K562 (cell line): ENCODE measurements around the gene DHRS4L2. TPM values are rescaled to one million over a fixed set of nuclear protein-coding genes. Genes with fewer than 3 reads are reported as not detected.
A peak's percentile ranks its signal among the peaks of the same experiment; 100 is the strongest.

Experiments used
- ATAC-seq: fragments of 200-7000 bp; cut with Tn5 transposase; 3 replicates; pipeline ENCODE4 v1.9.1; 2020; ENCODE audit warnings: moderate library complexity
- BruUV-seq: library from RNA; stranded (reverse); fragments of 400-500 nt; replicated peaks from 2 replicates; lab custom pipeline; 2021; lab: Mats Ljungman, UMichigan
- CTCF ChIA-PET: fragments of 300-600 bp; formaldehyde crosslinking; extraction: SDS; loops from one replicate; lab custom pipeline; 2021; ENCODE audit warnings: low intra/inter-chr PET ratio; lab: Yijun Ruan, JAX
- POLR2A ChIA-PET: fragments of 300-600, 350-650 bp; sonication (Branson Sonifier 250); formaldehyde crosslinking; extraction: SDS; loops from one replicate; lab custom pipeline; 2021; ENCODE audit warnings: antibody characterized with exemption, inconsistent platforms; lab: Yijun Ruan, JAX
- DNase-seq, 4 experiments: peaks; one replicate each; pipeline versions ENCODE4 v3.0.0 to v3.0.0-alpha.2; 2011 to 2018; ENCODE audit warnings: low spot score in 3 of 4, mixed read lengths in 3 of 4; ENCODE audit errors: extremely low read depth in 1 of 4
- FAIRE-seq: peaks from 2 replicates; lab custom pipeline; 2011; peaks lifted over from hg19 to GRCh38; lab: Jason Lieb, UNC
- H2AFZ ChIP-seq: 2 replicates; pipeline ENCODE4 v1.6.0; 2011; ENCODE audit warnings: low read depth, low read length, control low read depth, inconsistent platforms
- H3K27ac ChIP-seq: fragments of 200-600 bp; 3 replicates; pipeline ENCODE4 v1.8.0; 2011; ENCODE audit warnings: low read depth, mild to moderate bottlenecking, control low read depth, inconsistent platforms, low read length, moderate library complexity, mixed read lengths; ENCODE audit errors: extremely low read depth
- H3K27me3 ChIP-seq, 2 experiments: fragments of 300-600 bp in 1 of 2; 2 replicates in 1 of 2; 3 replicates in 1 of 2; pipeline versions ENCODE4 v1.6.0 to v1.8.0; 2011; ENCODE audit warnings: inconsistent platforms in 2 of 2, low read length in 2 of 2, mild to moderate bottlenecking in 1 of 2, mixed read lengths in 1 of 2, moderate library complexity in 1 of 2; ENCODE audit not compliant: control insufficient read depth in 2 of 2, insufficient read depth in 2 of 2
- H3K36me3 ChIP-seq: fragments of 300-600 bp; 3 replicates; pipeline ENCODE4 v1.8.0; 2011; ENCODE audit warnings: mild to moderate bottlenecking, low read length, inconsistent platforms; ENCODE audit not compliant: control insufficient read depth, insufficient read depth
- H3K4me1 ChIP-seq, 2 experiments: fragments of 200-600 bp in 1 of 2; replicated peaks in 1 of 2; 2 replicates in 1 of 2; 3 replicates in 1 of 2; pipeline versions ENCODE4 v1.5.1 to v1.8.0; 2011; ENCODE audit warnings: inconsistent platforms in 2 of 2, low read length in 2 of 2, mild to moderate bottlenecking in 1 of 2, mixed read lengths in 1 of 2, moderate library complexity in 1 of 2; ENCODE audit not compliant: control insufficient read depth in 2 of 2, insufficient read depth in 2 of 2
- H3K4me2 ChIP-seq: 2 replicates; pipeline ENCODE4 v1.6.1; 2011; ENCODE audit warnings: low read length, control low read depth, inconsistent platforms, mixed read lengths; ENCODE audit not compliant: insufficient read depth
- H3K4me3 ChIP-seq: fragments of 200-600 bp; sonication (generic), shearing (Covaris generic); 2 replicates; pipeline ENCODE4 v1.5.1; 2016; ENCODE audit warnings: control low read depth, inconsistent platforms
- H3K79me2 ChIP-seq: fragments of 200-600 bp; 3 replicates; pipeline ENCODE4 v1.8.0; 2011; ENCODE audit warnings: low read length, inconsistent platforms; ENCODE audit not compliant: control insufficient read depth, insufficient read depth
- H3K9ac ChIP-seq, 2 experiments: 2 replicates each; pipeline versions ENCODE4 v1.6.0 to v1.6.1; 2011; ENCODE audit warnings: low read depth in 2 of 2, low read length in 2 of 2, control low read depth in 1 of 2, inconsistent platforms in 1 of 2, mild to moderate bottlenecking in 1 of 2, mixed read lengths in 1 of 2; ENCODE audit not compliant: insufficient read depth in 1 of 2
- H3K9me1 ChIP-seq: one replicate; pipeline ENCODE4 v1.6.0; 2011; ENCODE audit warnings: inconsistent platforms, mild to moderate bottlenecking, low read length, moderate library complexity; ENCODE audit not compliant: control insufficient read depth, insufficient read depth
- H3K9me3 ChIP-seq: replicated peaks from 2 replicates; pipeline ENCODE4 v1.5.1; 2011; ENCODE audit warnings: low read depth, low read length, inconsistent platforms; ENCODE audit not compliant: control insufficient read depth, insufficient read depth
- H4K20me1 ChIP-seq: replicated peaks from 2 replicates; pipeline ENCODE4 v1.6.1; 2011; ENCODE audit warnings: low read length, inconsistent platforms, mixed read lengths; ENCODE audit not compliant: control insufficient read depth, insufficient read depth
- ARID1B ChIP-seq: fragments of 450-650 bp; IDR thresholded peaks from 2 replicates; pipeline ENCODE4 v1.6.1; 2016; ENCODE audit warnings: antibody characterized with exemption, mild to moderate bottlenecking, inconsistent platforms
- GATA2 ChIP-seq: sonication (generic); formaldehyde crosslinking; IDR thresholded peaks from 2 replicates; pipeline ENCODE4 v1.4.0; 2020; ENCODE audit warnings: mild to moderate bottlenecking, missing genetic modification reagents
- MLLT1 ChIP-seq, 2 experiments: fragments of 450-650 bp; IDR thresholded peaks; 2 replicates each; pipeline ENCODE4 v1.6.1; 2016
- NCOR1 ChIP-seq: fragments of 450-650 bp; IDR thresholded peaks from 2 replicates; pipeline ENCODE4 v1.6.1; 2016; ENCODE audit warnings: mild to moderate bottlenecking, moderate library complexity
- NFIC ChIP-seq: fragments of 450-650 bp; IDR thresholded peaks from 2 replicates; pipeline ENCODE4 v1.6.1; 2017; ENCODE audit warnings: mild to moderate bottlenecking, inconsistent platforms
- NFXL1 ChIP-seq: fragments of 450-650 bp; formaldehyde crosslinking; IDR thresholded peaks from 2 replicates; pipeline ENCODE4 v1.4.0; 2021; ENCODE audit warnings: mild to moderate bottlenecking
- RCOR1 ChIP-seq, 2 experiments: IDR thresholded peaks; 2 replicates each; pipeline ENCODE4 v1.6.1; 2012; ENCODE audit warnings: low read depth in 2 of 2, low read length in 2 of 2, borderline replicate concordance in 1 of 2, improper control_type of control experiment in 1 of 2
- SMAD2 ChIP-seq: fragments of 150-350 bp; IDR thresholded peaks from 2 replicates; pipeline ENCODE4 v1.6.1; 2014; ENCODE audit warnings: low read depth, mild to moderate bottlenecking, low read length
- SREBF2 ChIP-seq: sonication (generic); formaldehyde crosslinking; IDR thresholded peaks from 2 replicates; pipeline ENCODE4 v1.4.0; 2020; ENCODE audit warnings: mild to moderate bottlenecking, missing genetic modification reagents
- ZNF224 ChIP-seq: sonication (generic); formaldehyde crosslinking; IDR thresholded peaks from 2 replicates; pipeline ENCODE4 v1.8.0; 2022; ENCODE audit warnings: mild to moderate bottlenecking, missing genetic modification reagents
- ZNF589 ChIP-seq: fragments of 200-800 bp; sonication (Bioruptor generic); IDR thresholded peaks from 2 replicates; pipeline ENCODE4 v1.6.1; 2016; ENCODE audit warnings: low read depth, missing genetic modification characterization, missing compliant biosample characterization
- ZNF740 ChIP-seq, 3 experiments: fragments of 200-800 bp in 1 of 3; sonication (Bioruptor generic) in 1 of 3; sonication (generic) in 1 of 3; formaldehyde crosslinking in 1 of 3; IDR thresholded peaks; 2 replicates each; pipeline versions ENCODE4 v1.6.1 to v1.8.0; 2016 to 2022; ENCODE audit warnings: mild to moderate bottlenecking in 2 of 3, missing compliant biosample characterization in 2 of 3, missing genetic modification characterization in 2 of 3, missing genetic modification reagents in 1 of 3
- WGBS: fragments of 100-300 bp; shearing (Covaris generic); methylation state at CpG from one replicate; pipeline ENCODE4 v1.1.6; 2016; ENCODE audit warnings: low coverage, mixed read lengths; ENCODE audit not compliant: insufficient coverage; ENCODE audit errors: missing lambda C conversion rate; 5-methylcytosine and 5-hydroxymethylcytosine counted together
- in situ Hi-C: fragments of 300-500 bp; cut with MboI; formaldehyde crosslinking; loops from 4 replicates; pipeline ENCODE4 v1.15.0; 2018; ENCODE audit warnings: inconsistent platforms, mixed read lengths
- intact Hi-C: fragments of 100-400 bp; cut with micrococcal nuclease; formaldehyde crosslinking; loops from 2 replicates; pipeline ENCODE4 v1.14.2; 2022
- polyA plus RNA-seq, 8 experiments: library from polyadenylated mRNA; depleted of rRNA in 4 of 8; stranded (reverse) in 5 of 8; unstranded in 3 of 8; fragments of >200 nt; fragmentation: Nextera tagmentation in 2 of 8; fragmentation: Illumina TruSeq in 1 of 8; extraction: Ambion mirVana in 2 of 8; extraction: Trizol in 1 of 8; gene quantifications; 2 replicates each; pipeline versions ENCODE4 v1.2.1 to v1.2.3, GENCODE V29; 2011 to 2014; ENCODE audit warnings: inconsistent platforms in 1 of 8, missing spikeins in 1 of 8
- total RNA-seq, 7 experiments: library from RNA; depleted of rRNA in 6 of 7; stranded (reverse); fragments of >200 nt in 6 of 7; fragmentation: Illumina TruSeq in 2 of 7; extraction: Trizol in 2 of 7; gene quantifications; 2 replicates each; pipeline versions ENCODE4 v1.2.1 to v1.2.3, GENCODE V29; 2011 to 2021; ENCODE audit warnings: low replicate concordance in 1 of 7
- TF ChIP-seq, protein P1 (sequence below): fragments of 250-450 bp; sonication (Bioruptor Pico); IDR thresholded peaks from 2 replicates; pipeline ENCODE4 v1.5.0; 2021; ENCODE audit warnings: mild to moderate bottlenecking, moderate library complexity
- TF ChIP-seq, protein P2 (sequence below): sonication (generic); formaldehyde crosslinking; IDR thresholded peaks from 2 replicates; pipeline ENCODE4 v1.8.0; 2022; ENCODE audit warnings: missing genetic modification reagents, mild to moderate bottlenecking, moderate library complexity, borderline replicate concordance

DHRS4L2 gene
- total and polyA plus RNA-seq, 9 of the 15 experiments (the other 6 are each of a cell fraction or from before 2014, with no cell fraction given): 2.3 to 13.7 (median 8.1) TPM

DNA sequence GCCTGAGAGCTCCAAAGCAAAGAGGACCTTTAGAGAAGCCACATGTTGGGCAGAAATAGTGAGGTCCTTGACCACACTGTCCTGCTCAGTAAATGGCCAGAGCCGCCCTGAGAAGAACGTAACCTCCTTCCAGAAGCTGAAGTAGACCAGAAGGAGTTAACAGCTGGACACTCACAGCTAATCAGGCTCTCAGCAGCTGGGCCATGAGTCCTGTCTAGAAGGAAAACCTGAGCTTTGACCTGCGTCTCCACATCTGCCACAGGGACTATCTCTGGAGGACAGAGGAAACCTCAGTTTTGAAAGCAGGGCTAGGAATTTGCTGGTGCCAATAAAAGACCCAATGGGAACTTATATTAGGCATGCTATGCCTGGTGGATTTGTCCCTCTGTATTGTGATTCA is 47.5 kb upstream of the DHRS4L2 start:
- Histone ChIP-seq H3K4me2 (peak overlapping the region; percentile 19; the same call in 1 of the 2 replicates), H3K27ac (peak overlapping the region; percentile 32; the same call in 1 of the 3 replicates), H3K36me3 (0 out of 3 replicates have a peak, but pooled peaks cover 9% of the 10 kb centered on the region), H2AFZ (no peak overlapping the region), H3K79me2 (no peaks in the 10 kb centered on the region; the same call in 2 of the 3 replicates), H4K20me1 (no peaks in the 10 kb centered on the region), H3K9me1 (no peaks in the 10 kb centered on the region), H3K4me3 (no peak overlapping the region), H3K27me3 (no peaks in the 10 kb centered on the region), H3K4me1 (peaks cover 4 to 42% of the 10 kb centered on the region in 2 experiments; a peak in 3 of 5 replicates), H3K9me3 (no peaks in the 10 kb centered on the region), H3K9ac (no peak overlapping the region)
- DNase-seq (peak in 2 of 4 experiments; percentile 23 to 41), ATAC-seq (peak; percentile 68), FAIRE-seq (peak; percentile 48)
- ChIA-PET CTCF (interaction anchor here (0.6 kb wide), 1 partner anchor 354 kb away, joined by 3 read pairs; no protein-coding TSS in a partner anchor), POLR2A (interaction anchor here (0.6 to 1.0 kb wide), 3 partner anchors 19 to 215 kb away, joined by 3 to 4 read pairs (median 3); no protein-coding TSS in a partner anchor)
- BruUV-seq: no TSS peak
- 7% methylated on average over 3 of the region's 3 CpGs for WGBS
- intact Hi-C loops (no loop called here), in situ Hi-C loops (no loop called here)
- TF ChIP-seq SREBF2: no peak
- peak; percentile 61 for TF ChIP-seq ARID1B
- TF ChIP-seq NFXL1 (CRISPR knock-in tag): no peak
- no peak for TF ChIP-seq ZNF740 (CRISPR knock-in tag; IDR thresholded peaks at IDR 0.05)
- no peak for TF ChIP-seq ZNF740 (tag; IDR thresholded peaks at IDR 0.05)
- no peak for TF ChIP-seq SMAD2
- peak; percentile 58; the same call in 1 of the 2 replicates for TF ChIP-seq GATA2 (CRISPR knock-in tag)
- TF ChIP-seq RCOR1 (IDR thresholded peaks at IDR 0.05; ENCODE audit: borderline replicate concordance in 1 of 2, low read depth in 2 of 2, low read length in 2 of 2): peak in 1 of 2 experiments; percentile 51; a peak in 2 of 4 replicates
- peak; percentile 63 for TF ChIP-seq NCOR1
- no peak for TF ChIP-seq ZNF224 (CRISPR knock-in tag)
- peak; percentile 40; the same call in 1 of the 2 replicates for TF ChIP-seq NFIC
- TF ChIP-seq, protein P1, sequence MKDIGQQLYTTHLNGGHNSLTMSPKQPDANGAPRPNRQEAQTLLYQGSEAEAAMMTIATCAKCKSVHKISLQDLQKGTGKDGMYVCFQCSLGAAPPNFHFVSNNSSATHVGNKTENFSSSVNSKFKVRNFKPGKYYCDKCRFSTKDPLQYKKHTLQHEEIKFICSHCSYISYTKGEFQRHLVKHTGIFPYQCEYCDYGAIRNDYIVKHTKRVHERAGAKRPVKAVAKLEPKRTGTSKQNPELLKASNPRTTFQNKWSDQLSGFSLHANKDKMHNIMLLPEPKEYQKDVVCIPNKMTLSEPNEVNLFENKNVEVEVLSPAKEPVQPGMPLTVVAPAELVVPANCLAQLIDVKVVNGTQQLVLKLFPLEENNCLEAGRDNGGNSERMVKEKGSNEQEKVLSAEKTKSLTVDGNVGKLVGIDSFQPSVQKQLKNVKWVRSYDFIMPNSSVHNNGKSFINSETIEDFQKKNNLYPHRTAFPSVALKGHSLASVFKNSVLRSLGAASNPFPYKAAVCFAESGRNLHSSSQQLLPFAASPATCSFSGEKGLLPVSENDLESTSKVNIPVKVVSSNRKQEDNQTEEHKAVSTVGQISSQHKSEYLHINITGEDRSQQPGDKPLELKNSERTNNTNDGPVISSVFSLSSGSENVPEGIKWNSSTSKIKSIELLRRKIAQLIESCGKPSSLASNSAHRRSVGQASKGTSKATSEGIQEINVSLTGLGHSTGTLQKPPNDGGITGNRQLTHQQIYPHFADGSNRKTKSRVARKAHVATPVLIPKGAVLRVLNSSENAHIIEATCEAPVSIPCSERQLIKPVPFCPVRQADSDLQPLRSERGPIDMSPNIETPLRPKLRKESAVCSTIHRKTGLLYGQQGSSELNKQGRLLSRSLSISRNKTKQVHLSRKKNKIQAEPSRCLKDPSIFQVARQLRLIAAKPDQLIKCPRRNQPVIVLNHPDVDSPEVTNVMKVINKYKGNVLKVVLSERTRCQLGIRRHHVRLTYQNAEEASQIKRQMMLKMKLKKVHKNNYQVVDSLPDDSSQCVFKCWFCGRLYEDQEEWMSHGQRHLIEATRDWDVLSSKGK: no peak
- TF ChIP-seq, protein P2, sequence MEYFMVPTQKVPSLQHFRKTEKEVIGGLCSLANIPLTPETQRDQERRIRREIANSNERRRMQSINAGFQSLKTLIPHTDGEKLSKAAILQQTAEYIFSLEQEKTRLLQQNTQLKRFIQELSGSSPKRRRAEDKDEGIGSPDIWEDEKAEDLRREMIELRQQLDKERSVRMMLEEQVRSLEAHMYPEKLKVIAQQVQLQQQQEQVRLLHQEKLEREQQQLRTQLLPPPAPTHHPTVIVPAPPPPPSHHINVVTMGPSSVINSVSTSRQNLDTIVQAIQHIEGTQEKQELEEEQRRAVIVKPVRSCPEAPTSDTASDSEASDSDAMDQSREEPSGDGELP: peak; percentile 83
- TF ChIP-seq MLLT1 (IDR thresholded peaks at IDR 0.05): no peak
- TF ChIP-seq ZNF589 (CRISPR knock-in tag): no peak
